ENCODE measurements around the gene CDC14A.
"Not testable (repeated sequence)": the region's sequence is repeated elsewhere in the genome, so short reads cannot be mapped to it uniquely, and the experiment has no call there.

Gene CDC14A

GRCh38 chr1:100364697-100365096 is 12.4 kb downstream of the CDC14A start:
- DNase-seq: no peak

- DNase-seq: no peak
These were observed 13.9 kb downstream of the CDC14A start for GRCh38 chr1:100366209-100366525.

- DNase-seq: not testable (repeated sequence)
These were observed 17.0 kb downstream of the CDC14A start for GRCh38 chr1:100369339-100369738.

- not testable (repeated sequence) for DNase-seq
These were observed 21.6 kb downstream of the CDC14A start for GRCh38 chr1:100373953-100374352.

GRCh38 chr1:100376890-100377289 is 24.6 kb downstream of the CDC14A start:
- not testable (repeated sequence) for DNase-seq

- DNase-seq: no peak
These were observed 25.5 kb downstream of the CDC14A start for GRCh38 chr1:100377590-100378361.

GRCh38 chr1:100378956-100379355 is 26.6 kb downstream of the CDC14A start:
- no peak for DNase-seq

- DNase-seq: no peak
These were observed 28.3 kb downstream of the CDC14A start for GRCh38 chr1:100380635-100381034.

GRCh38 chr1:100382657-100383056 is 30.4 kb downstream of the CDC14A start:
- DNase-seq: no peak

GRCh38 chr1:100383743-100384405 is 31.6 kb downstream of the CDC14A start:
- DNase-seq: no peak

GRCh38 chr1:100387209-100387608 is 34.9 kb downstream of the CDC14A start:
- DNase-seq: peak; percentile 49

GRCh38 chr1:100387657-100388350 is 35.5 kb downstream of the CDC14A start:
- DNase-seq: no peak

- no peak for DNase-seq
These were observed 38.2 kb downstream of the CDC14A start for GRCh38 chr1:100390531-100390930.

GRCh38 chr1:100391675-100392074 is 39.4 kb downstream of the CDC14A start:
- no peak for DNase-seq

- DNase-seq: no peak
These were observed 40.5 kb downstream of the CDC14A start for GRCh38 chr1:100392756-100393155.

- no peak for DNase-seq
These were observed 42.0 kb downstream of the CDC14A start for GRCh38 chr1:100394285-100394684.

GRCh38 chr1:100395913-100396312 is 43.6 kb downstream of the CDC14A start:
- DNase-seq: no peak

GRCh38 chr1:100396651-100397050 is 44.3 kb downstream of the CDC14A start:
- DNase-seq: no peak

- DNase-seq: no peak
These were observed 45.4 kb downstream of the CDC14A start for GRCh38 chr1:100397681-100398080.

- no peak for DNase-seq
These were observed 46.3 kb downstream of the CDC14A start for GRCh38 chr1:100398648-100399047.

GRCh38 chr1:100400404-100400803 is 48.1 kb downstream of the CDC14A start:
- peak; percentile 22 for DNase-seq

GRCh38 chr1:100404821-100405220 is 52.5 kb downstream of the CDC14A start:
- no peak for DNase-seq

- not testable (repeated sequence) for DNase-seq
These were observed 53.6 kb downstream of the CDC14A start for GRCh38 chr1:100405902-100406301.

GRCh38 chr1:100407390-100407789 is 55.1 kb downstream of the CDC14A start:
- not testable (repeated sequence) for DNase-seq

All from eye (tissue), 1 donor.